GM12874 (cell line): ENCODE results near the gene AHRR.

Experiments used
- TF ChIP-seq, protein P1 (sequence below): IDR thresholded peaks from 2 replicates; pipeline ENCODE4 v1.5.1; 2011; ENCODE audit warnings: low read depth, mild to moderate bottlenecking, control low read depth, low read length, moderate library complexity; ENCODE audit not compliant: insufficient read depth

The AHRR gene

DNA sequence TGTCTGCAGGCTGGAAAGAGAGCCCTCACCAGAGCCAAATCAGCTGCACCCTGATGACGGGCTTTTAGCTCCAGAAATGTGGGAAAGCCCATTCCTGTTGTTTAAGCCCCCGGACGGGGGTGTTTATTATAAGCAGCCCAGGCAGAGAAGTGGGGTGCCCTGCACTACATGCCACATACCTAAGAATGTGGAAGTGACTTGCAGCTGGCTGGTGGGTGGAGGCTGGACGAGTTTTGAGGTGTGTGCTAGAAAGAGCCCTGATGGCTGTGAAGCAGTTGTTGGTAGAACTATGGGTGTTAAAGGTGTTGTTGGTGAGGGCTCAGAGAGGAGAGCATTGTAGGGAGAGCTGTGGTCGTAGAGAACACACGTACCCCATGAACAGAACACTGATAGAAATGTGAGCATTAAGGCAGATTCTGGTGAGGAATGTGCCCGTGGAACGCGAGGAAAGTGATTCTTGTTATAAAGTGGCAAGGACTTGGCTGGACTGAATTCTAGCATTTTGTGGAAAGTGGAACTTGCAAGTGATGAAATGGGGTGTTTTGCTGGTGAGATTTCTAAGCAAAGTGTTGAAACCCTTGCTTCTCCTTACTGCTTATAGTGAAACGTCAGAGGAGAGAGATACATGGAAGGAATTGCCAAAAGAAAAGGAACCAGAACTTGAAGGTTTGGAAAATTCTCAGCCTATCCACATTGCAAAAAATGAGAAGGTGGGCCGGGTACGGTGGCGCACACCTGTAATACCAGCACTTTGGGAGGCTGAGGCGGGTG is 38.9 kb downstream of the AHRR start:
- TF ChIP-seq, protein P1, sequence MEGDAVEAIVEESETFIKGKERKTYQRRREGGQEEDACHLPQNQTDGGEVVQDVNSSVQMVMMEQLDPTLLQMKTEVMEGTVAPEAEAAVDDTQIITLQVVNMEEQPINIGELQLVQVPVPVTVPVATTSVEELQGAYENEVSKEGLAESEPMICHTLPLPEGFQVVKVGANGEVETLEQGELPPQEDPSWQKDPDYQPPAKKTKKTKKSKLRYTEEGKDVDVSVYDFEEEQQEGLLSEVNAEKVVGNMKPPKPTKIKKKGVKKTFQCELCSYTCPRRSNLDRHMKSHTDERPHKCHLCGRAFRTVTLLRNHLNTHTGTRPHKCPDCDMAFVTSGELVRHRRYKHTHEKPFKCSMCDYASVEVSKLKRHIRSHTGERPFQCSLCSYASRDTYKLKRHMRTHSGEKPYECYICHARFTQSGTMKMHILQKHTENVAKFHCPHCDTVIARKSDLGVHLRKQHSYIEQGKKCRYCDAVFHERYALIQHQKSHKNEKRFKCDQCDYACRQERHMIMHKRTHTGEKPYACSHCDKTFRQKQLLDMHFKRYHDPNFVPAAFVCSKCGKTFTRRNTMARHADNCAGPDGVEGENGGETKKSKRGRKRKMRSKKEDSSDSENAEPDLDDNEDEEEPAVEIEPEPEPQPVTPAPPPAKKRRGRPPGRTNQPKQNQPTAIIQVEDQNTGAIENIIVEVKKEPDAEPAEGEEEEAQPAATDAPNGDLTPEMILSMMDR = no peak

DNA sequence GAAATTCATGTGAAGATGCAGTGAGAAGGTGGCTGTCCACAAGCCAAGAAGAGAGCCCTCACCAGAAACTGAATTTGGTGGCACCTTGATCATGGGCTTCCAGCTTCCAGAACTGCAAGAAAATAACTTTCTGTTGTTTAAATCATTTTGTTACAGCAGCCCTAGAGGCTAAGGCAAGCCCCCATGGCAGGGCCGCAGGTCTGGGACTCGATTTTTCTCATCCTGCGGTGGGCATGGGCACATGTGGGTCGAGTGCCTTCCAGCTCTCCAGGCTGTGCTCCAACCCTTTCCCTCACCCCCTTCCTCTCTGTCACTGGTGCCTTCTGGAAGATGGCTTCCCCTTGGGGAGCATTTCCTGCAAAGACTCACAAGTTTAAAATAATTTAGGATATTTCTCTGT is 40.7 kb downstream of the AHRR start:
- TF ChIP-seq, protein P1 = no peak

DNA sequence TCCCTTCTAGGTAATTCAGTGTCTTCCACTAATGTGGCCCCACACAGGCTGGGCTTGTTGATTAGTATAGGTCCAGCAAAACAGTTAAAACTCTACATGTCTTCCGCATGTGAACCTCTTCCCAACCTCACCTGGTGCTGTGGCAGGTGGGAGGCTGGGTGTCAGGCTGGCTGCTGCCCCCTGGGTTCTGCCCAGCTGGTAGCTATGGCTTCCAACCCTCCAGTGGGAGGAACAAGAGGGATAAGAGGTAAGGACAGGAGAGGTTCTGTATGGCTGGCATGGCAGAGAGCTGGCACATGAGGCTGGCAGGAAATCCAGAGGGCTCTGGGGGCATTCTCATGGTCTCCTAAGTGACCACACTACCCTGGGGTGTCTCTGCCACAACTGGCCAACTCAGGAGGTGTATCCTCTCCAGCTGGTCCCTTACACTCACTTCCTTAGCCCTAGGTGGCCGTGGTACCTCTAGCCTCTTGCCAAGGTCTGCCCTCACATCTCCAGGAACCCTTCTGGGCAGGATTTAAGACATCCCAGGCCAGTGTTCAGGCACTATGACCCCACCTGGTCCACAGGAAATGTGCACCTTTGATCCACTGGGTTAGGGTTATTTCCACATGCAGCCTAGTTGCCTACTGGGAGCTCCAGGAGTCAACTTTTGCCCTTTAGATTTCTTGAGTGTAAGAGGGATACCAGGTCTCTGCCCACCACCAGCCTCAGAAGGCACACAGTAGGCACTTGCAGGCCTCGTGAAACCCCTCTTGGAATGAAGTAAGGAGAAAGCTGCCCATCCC is 41.7 kb downstream of the AHRR start:
- TF ChIP-seq, protein P1 = no peak

DNA sequence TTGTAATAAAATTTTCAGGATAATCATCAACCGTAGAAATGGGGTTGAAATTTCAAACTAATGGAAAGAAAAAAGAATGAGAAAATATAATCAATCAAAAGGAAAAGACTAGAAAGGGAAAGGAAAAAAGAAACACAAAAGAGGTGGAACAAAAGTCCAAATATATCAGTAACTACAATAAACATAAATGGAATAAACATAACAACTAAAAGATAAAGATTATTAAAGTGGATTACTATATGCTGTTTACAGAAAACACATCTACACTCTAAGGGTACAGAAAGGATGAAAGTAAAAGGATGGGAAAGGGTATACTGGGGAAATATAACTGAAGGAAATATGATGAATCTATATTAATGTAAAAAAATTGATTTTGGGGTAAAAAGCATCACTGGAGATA is 43.0 kb downstream of the AHRR start:
- TF ChIP-seq, protein P1 = no peak

DNA sequence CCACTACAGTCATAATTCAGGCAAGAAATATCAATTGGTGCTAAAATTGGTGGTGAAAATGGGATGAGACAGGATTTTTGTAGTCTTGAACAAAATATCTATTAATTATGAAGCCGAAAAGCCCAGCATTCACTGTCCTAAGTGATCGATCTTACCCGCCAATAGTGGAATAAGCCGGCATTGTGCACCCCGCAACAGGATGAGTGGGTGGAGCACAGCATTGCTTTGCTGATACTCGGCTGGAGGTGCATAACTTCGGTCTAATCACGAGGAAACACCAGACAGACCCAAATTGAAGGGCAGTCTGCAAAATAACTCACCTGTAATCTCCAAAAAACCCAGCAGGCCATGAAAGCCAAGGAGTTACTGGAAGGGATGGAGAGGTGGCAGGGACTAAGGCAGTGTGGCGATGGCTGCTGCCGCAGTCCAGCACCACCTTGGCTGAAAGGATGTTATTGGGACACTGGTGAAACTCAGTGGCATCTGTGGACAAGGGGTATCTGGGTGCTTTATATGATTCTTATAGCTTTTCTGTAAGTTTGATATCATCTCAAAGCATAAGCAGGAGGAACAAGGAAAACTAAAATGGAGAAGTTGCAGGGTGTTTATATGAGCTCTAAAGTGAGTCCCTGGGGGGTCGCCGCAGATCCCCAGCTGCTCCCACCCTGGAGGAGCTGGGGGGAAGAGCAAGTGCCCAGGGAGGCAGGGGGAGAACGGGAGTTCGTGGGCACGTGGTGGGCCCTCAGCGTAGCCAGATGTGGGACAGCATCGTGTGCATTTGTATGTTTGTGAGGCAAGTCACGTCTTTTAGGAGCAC is 45.2 kb downstream of the AHRR start:
- TF ChIP-seq, protein P1 = no peak

DNA sequence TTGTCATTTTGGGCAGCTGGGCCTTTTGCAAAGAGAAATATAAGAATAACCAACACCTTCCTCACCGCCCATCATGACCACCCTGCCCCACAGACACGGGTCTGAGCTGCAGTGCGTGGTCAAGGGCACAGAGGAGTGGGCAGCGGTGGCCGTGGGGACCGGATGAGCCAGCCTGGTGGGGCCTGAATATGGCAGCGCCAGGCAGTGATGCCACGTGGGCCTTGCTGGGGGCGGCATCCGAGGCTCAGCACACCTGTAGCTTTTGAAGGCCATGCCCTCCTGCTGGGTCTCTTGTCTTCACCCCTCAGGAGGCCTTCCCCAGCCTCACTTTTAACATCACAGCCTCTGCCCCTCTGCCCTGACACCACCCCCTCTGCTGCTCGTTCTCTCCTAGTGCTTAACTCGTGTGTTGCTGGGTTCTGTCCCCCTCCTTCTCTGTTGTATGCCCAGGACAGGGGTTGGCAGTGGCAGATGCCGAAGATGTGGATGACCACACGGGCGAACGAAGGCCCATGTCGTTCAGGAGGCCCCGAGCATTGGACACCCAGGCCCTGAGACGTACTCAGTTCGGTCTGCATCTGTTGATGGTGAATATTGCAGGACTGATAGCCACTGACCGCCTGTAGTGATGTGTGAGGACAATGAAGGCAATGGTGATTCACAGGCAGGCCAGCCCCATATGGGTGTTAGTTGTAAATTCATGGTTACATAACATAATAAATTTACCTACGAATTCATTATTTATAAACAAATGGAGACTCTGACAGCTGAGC is 46.0 kb downstream of the AHRR start:
- TF ChIP-seq, protein P1 = no peak
